H1 (cell line): Measurements from ENCODE around the gene DUS1L. TPM values are rescaled to one million over a fixed set of nuclear protein-coding genes. Genes with fewer than 3 reads are reported as not detected.
A peak's percentile ranks its signal among the peaks of the same experiment; 100 is the strongest.

Experiments
- CTCF ChIA-PET: fragments of 300-600 bp; sonication (Branson Sonifier 250); formaldehyde crosslinking; loops from one replicate; lab custom pipeline; 2021; ENCODE audit not compliant: partially characterized antibody; lab: Charles Lee
- POLR2A ChIA-PET: fragments of 300-600 bp; sonication (Branson Sonifier 250); formaldehyde crosslinking; loops from one replicate; lab custom pipeline; 2021; ENCODE audit warnings: inconsistent platforms; ENCODE audit not compliant: partially characterized antibody; lab: Charles Lee
- DNase-seq, 2 experiments: peaks; one replicate each; pipeline versions ENCODE4 v3.0.0 to v3.0.0-alpha.2; 2010 to 2022; ENCODE audit warnings: low spot score in 2 of 2, low read depth in 1 of 2, mixed read lengths in 1 of 2
- FAIRE-seq: peaks from 2 replicates; lab custom pipeline; 2011; peaks lifted over from hg19 to GRCh38; lab: Jason Lieb, UNC
- H2AFZ ChIP-seq: 2 replicates; pipeline ENCODE4 v1.8.1; 2012; ENCODE audit warnings: low read length, inconsistent platforms
- H2AK5ac ChIP-seq: 2 replicates; pipeline ENCODE4 v1.6.1; 2013; ENCODE audit warnings: low read depth, low read length
- H2BK120ac ChIP-seq: replicated peaks from 2 replicates; pipeline ENCODE3; 2013; ENCODE audit warnings: low read depth, low read length, inconsistent platforms
- H2BK12ac ChIP-seq: 2 replicates; pipeline ENCODE4 v1.6.1; 2013; ENCODE audit warnings: low read depth, low read length
- H2BK15ac ChIP-seq: 2 replicates; pipeline ENCODE4 v1.6.1; 2013; ENCODE audit warnings: low read length
- H2BK20ac ChIP-seq: 2 replicates; pipeline ENCODE4 v1.6.1; 2013; ENCODE audit warnings: low read length
- H2BK5ac ChIP-seq: 2 replicates; pipeline ENCODE4 v1.6.1; 2013; ENCODE audit warnings: low read depth, low read length
- H3K14ac ChIP-seq: 2 replicates; pipeline ENCODE4 v1.6.1; 2013; ENCODE audit warnings: inconsistent platforms; ENCODE audit not compliant: insufficient read length
- H3K18ac ChIP-seq: 2 replicates; pipeline ENCODE4 v1.6.1; 2013; ENCODE audit warnings: low read length; ENCODE audit errors: extremely low read depth
- H3K23ac ChIP-seq: 2 replicates; pipeline ENCODE4 v1.6.1; 2013; ENCODE audit warnings: inconsistent platforms; ENCODE audit not compliant: insufficient read length
- H3K23me2 ChIP-seq: 2 replicates; pipeline ENCODE4 v1.6.1; 2013; ENCODE audit warnings: low read depth, low read length
- H3K27ac ChIP-seq: 2 replicates; pipeline ENCODE4 v1.6.1; 2011; ENCODE audit warnings: low read depth, low read length, inconsistent platforms
- H3K27me3 ChIP-seq, 4 experiments: replicated peaks in 1 of 4; 1 replicate in 1 of 4; 2 replicates in 3 of 4; pipeline versions ENCODE4 v1.6.1 to v1.8.1; 2011 to 2013; ENCODE audit warnings: low read length in 3 of 4, mild to moderate bottlenecking in 3 of 4, inconsistent platforms in 2 of 4, mixed read lengths in 2 of 4, moderate library complexity in 1 of 4; ENCODE audit not compliant: control insufficient read depth in 3 of 4, insufficient read depth in 3 of 4; ENCODE audit errors: extremely low read depth in 1 of 4
- H3K36me3 ChIP-seq, 4 experiments: 2 replicates each; pipeline versions ENCODE4 v1.6.1 to v1.8.1; 2011 to 2013; ENCODE audit warnings: mild to moderate bottlenecking in 4 of 4, low read length in 3 of 4, moderate library complexity in 2 of 4, control low read depth in 1 of 4, inconsistent platforms in 1 of 4; ENCODE audit not compliant: insufficient read depth in 4 of 4, control insufficient read depth in 2 of 4
- H3K4ac ChIP-seq: replicated peaks from 2 replicates; pipeline ENCODE3; 2013; ENCODE audit warnings: low read length, low read depth, mixed read lengths, inconsistent platforms; ENCODE audit not compliant: insufficient read length
- H3K4me1 ChIP-seq, 4 experiments: replicated peaks in 1 of 4; 1 replicate in 1 of 4; 2 replicates in 3 of 4; pipeline versions ENCODE4 v1.6.1 to v1.8.1; 2011 to 2013; ENCODE audit warnings: low read length in 3 of 4, inconsistent platforms in 2 of 4, mixed read lengths in 1 of 4; ENCODE audit not compliant: insufficient read depth in 4 of 4, control insufficient read depth in 3 of 4
- H3K4me2 ChIP-seq, 2 experiments: 2 replicates each; pipeline versions ENCODE4 v1.6.1 to v1.8.1; 2011 to 2013; ENCODE audit warnings: low read depth in 2 of 2, low read length in 2 of 2, control low read depth in 1 of 2, inconsistent platforms in 1 of 2, mild to moderate bottlenecking in 1 of 2; ENCODE audit not compliant: insufficient read depth in 1 of 2
- H3K4me3 ChIP-seq, 4 experiments: fragments of 200-600, 300-600 bp in 1 of 4; sonication (generic), shearing (Covaris generic), sonication (Bioruptor Twin) in 1 of 4; 2 replicates each; pipeline versions ENCODE4 v1.5.1 to v1.8.1; 2011 to 2016; ENCODE audit warnings: low read length in 4 of 4, low read depth in 3 of 4, control low read depth in 2 of 4, inconsistent platforms in 2 of 4, mild to moderate bottlenecking in 2 of 4, mixed read lengths in 1 of 4, moderate library complexity in 1 of 4; ENCODE audit not compliant: insufficient read depth in 2 of 4; ENCODE audit errors: extremely low read depth in 1 of 4
- H3K56ac ChIP-seq: replicated peaks from 2 replicates; pipeline ENCODE3; 2013; ENCODE audit warnings: low read depth, mild to moderate bottlenecking, mixed read lengths, low read length, inconsistent platforms; ENCODE audit not compliant: insufficient read length
- H3K79me1 ChIP-seq: 2 replicates; pipeline ENCODE4 v1.6.1; 2013; ENCODE audit warnings: low read depth, low read length, control low read depth
- H3K79me2 ChIP-seq, 2 experiments: 2 replicates each; pipeline versions ENCODE4 v1.6.1 to v1.8.1; 2012 to 2013; ENCODE audit warnings: low read length in 2 of 2, mild to moderate bottlenecking in 2 of 2, inconsistent platforms in 1 of 2; ENCODE audit not compliant: insufficient read depth in 2 of 2, control insufficient read depth in 1 of 2
- H3K9ac ChIP-seq, 4 experiments: replicated peaks in 1 of 4; 1 replicate in 1 of 4; 2 replicates in 3 of 4; pipeline versions ENCODE4 v1.6.1 to v1.8.1; 2011 to 2013; ENCODE audit warnings: low read depth in 3 of 4, low read length in 3 of 4, control low read depth in 2 of 4, mild to moderate bottlenecking in 2 of 4, moderate library complexity in 2 of 4, inconsistent platforms in 1 of 4; ENCODE audit errors: extremely low read depth in 1 of 4
- H3K9me3 ChIP-seq, 2 experiments: 2 replicates each; pipeline versions ENCODE4 v1.6.1 to v1.8.1; 2012 to 2013; ENCODE audit warnings: mild to moderate bottlenecking in 2 of 2, moderate library complexity in 2 of 2, control low read depth in 1 of 2, inconsistent platforms in 1 of 2, low read depth in 1 of 2, low read length in 1 of 2, mixed read lengths in 1 of 2; ENCODE audit not compliant: insufficient read depth in 2 of 2
- H4K20me1 ChIP-seq, 2 experiments: replicated peaks in 1 of 2; 2 replicates each; pipeline versions ENCODE3 to v1.8.1; 2011 to 2013; ENCODE audit warnings: inconsistent platforms in 2 of 2, low read length in 2 of 2, mild to moderate bottlenecking in 1 of 2; ENCODE audit not compliant: insufficient read depth in 2 of 2, control insufficient read depth in 1 of 2
- H4K5ac ChIP-seq: 2 replicates; pipeline ENCODE4 v1.6.1; 2013; ENCODE audit warnings: low read length, low read depth, mixed read lengths, inconsistent platforms; ENCODE audit not compliant: insufficient read length
- H4K8ac ChIP-seq: 2 replicates; pipeline ENCODE4 v1.8.0; 2013; ENCODE audit warnings: mild to moderate bottlenecking, moderate library complexity, low read length, inconsistent platforms; ENCODE audit not compliant: insufficient read depth; ENCODE audit errors: extremely low read depth
- H4K91ac ChIP-seq: replicated peaks from 2 replicates; pipeline ENCODE3; 2013; ENCODE audit warnings: low read length, mixed read lengths, inconsistent platforms; ENCODE audit not compliant: insufficient read length
- CBX5 ChIP-seq: fragments of 300-800, 300-1000 bp; sonication (generic); IDR thresholded peaks from 2 replicates; pipeline ENCODE4 v1.7.1; 2016; ENCODE audit warnings: antibody characterized with exemption, low read length, low read depth
- CREB1 ChIP-seq: IDR thresholded peaks from 2 replicates; pipeline ENCODE4 v1.6.1; 2012; ENCODE audit warnings: inconsistent platforms
- EZH2 ChIP-seq: fragments of 200-600 bp; sonication (generic); IDR thresholded peaks from 2 replicates; pipeline ENCODE4 v1.7.1; 2012; ENCODE audit warnings: low read depth, mild to moderate bottlenecking, moderate library complexity, low read length, inconsistent platforms; ENCODE audit not compliant: severe bottlenecking
- GTF2F1 ChIP-seq: IDR thresholded peaks from 2 replicates; pipeline ENCODE4 v1.6.1; 2012; ENCODE audit warnings: low read depth, low read length, improper control_type of control experiment, borderline replicate concordance
- NANOG ChIP-seq: IDR thresholded peaks from 2 replicates; pipeline ENCODE4 v1.6.1; 2011; ENCODE audit warnings: low read length, low read depth, mild to moderate bottlenecking, inconsistent platforms; ENCODE audit not compliant: insufficient read depth, poor library complexity, severe bottlenecking
- NRF1 ChIP-seq: IDR thresholded peaks from 2 replicates; pipeline ENCODE4 v1.6.1; 2011; ENCODE audit warnings: mild to moderate bottlenecking, low read depth, low read length, improper control_type of control experiment
- RFX5 ChIP-seq: IDR thresholded peaks from 2 replicates; pipeline ENCODE4 v1.6.1; 2011; ENCODE audit warnings: low read depth, low read length, improper control_type of control experiment, borderline replicate concordance
- SIN3A ChIP-seq, 2 experiments: IDR thresholded peaks in 1 of 2; conservative IDR thresholded peaks in 1 of 2; 2 replicates each; pipeline ENCODE4 v1.6.1; 2011 to 2012; ENCODE audit warnings: low read length in 2 of 2, improper control_type of control experiment in 1 of 2, low read depth in 1 of 2, mild to moderate bottlenecking in 1 of 2
- SIX5 ChIP-seq: IDR thresholded peaks from 2 replicates; pipeline ENCODE4 v1.6.1; 2011; ENCODE audit warnings: mild to moderate bottlenecking, low read depth, low read length
- SP2 ChIP-seq: IDR thresholded peaks from 2 replicates; pipeline ENCODE4 v1.6.1; 2012; ENCODE audit warnings: mild to moderate bottlenecking, low read length, inconsistent platforms
- SP4 ChIP-seq: IDR thresholded peaks from 2 replicates; pipeline ENCODE4 v1.6.1; 2012; ENCODE audit warnings: low read length, inconsistent platforms
- SRF ChIP-seq: IDR thresholded peaks from 2 replicates; pipeline ENCODE4 v1.6.1; 2011; ENCODE audit warnings: mild to moderate bottlenecking, low read depth, low read length, moderate library complexity
- YY1 ChIP-seq: IDR thresholded peaks from 2 replicates; pipeline ENCODE4 v1.6.1; 2011; ENCODE audit warnings: low read depth, mild to moderate bottlenecking, low read length
- WGBS, 2 experiments: shearing (Covaris generic) in 1 of 2; methylation state at CpG; one replicate each; pipeline versions ENCODE4 v1.1.6 to v1.1.7; 2013 to 2015; ENCODE audit warnings: low lambda C conversion rate in 2 of 2, mixed read lengths in 2 of 2, inconsistent platforms in 1 of 2, low coverage in 1 of 2, missing lambda C conversion rate in 1 of 2; ENCODE audit not compliant: insufficient replicate concordance in 2 of 2, insufficient coverage in 1 of 2, insufficient read length in 1 of 2; ENCODE audit errors: extremely low coverage in 1 of 2, missing lambda C conversion rate in 1 of 2; 5-methylcytosine and 5-hydroxymethylcytosine counted together
- polyA plus RNA-seq, 7 experiments: library from polyadenylated mRNA; depleted of rRNA in 3 of 7; stranded (reverse) in 5 of 7; unstranded in 2 of 7; fragments of >200 nt in 5 of 7; fragments of 200-250 nt in 2 of 7; gene quantifications; 1 replicate in 5 of 7; 2 replicates in 1 of 7; 4 replicates in 1 of 7; pipeline versions ENCODE4 v1.2.1 to v1.2.3, GENCODE V29; 2011 to 2013; ENCODE audit warnings: missing spikeins in 2 of 7, mixed read lengths in 2 of 7
- total RNA-seq: library from RNA; stranded (reverse); fragmentation: NEBNext Ultra II Directional; extraction: Animal tissue kit (Norgen Biotek cat#: 25700); gene quantifications from 2 replicates; pipeline ENCODE4 v1.2.1, GENCODE V29; 2021

Gene DUS1L
- total and polyA plus RNA-seq, 2 of the 8 experiments (the other 6 are each of a cell fraction or from before 2014, with no cell fraction given): 34.5 to 69.1 TPM

DNA sequence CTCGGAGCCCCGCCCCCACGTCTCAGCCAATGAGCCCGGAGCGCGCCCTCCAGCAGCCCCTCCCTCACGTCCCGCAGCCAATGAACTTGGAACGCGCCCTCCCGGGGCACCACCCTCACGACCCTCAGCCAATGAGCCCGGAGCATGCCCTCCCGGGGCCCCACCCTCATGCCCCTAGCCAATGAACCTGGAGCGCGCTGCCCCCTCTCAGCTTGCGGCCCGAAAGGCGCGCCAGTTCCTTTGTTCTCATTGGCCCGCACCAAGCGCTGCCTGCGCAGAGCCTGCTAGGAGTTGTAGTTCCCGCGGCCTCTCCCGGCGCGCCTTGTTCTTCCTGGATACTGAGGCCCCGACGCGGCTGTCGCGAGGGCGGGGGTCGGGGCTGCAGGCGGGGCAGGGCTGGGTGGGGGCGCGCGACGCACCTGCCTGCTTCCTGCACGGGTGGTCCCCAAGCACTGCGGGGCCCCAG lies 42.6 kb downstream of the DUS1L start, which contains the start of gene LRRC45:
TSS of gene LRRC45 (plus strand) at position 325 of the 466 bp plus-strand sequence. CDS start 339 bp downstream, outside the sequence.
- CTCF ChIA-PET: interaction anchor here (0.7 to 2.0 kb wide), 8 partner anchors 8 to 95 kb away, joined by 3 to 7 read pairs (median 4); partner anchors contain the start of genes MAFG and RAC3
- 0 out of 2 replicates have a peak within 1 kb of the TSS, but pooled peaks have one; percentile 29 for H2BK15ac ChIP-seq
- FAIRE-seq (no peak), DNase-seq (peak; percentile 98 to 99)
- H2BK5ac ChIP-seq: peak within 1 kb of the TSS; percentile 83; the same call in 1 of the 2 replicates
- no peak within 1 kb of the TSS for H2BK12ac ChIP-seq
- H3K18ac ChIP-seq: peak within 1 kb of the TSS; percentile 71
- no peaks in the 10 kb centered on the region; a peak in 1 of 8 replicates for H3K36me3 ChIP-seq
- no peaks in the 10 kb centered on the region for H3K27me3 ChIP-seq
- H3K79me1 ChIP-seq: peaks cover 4% of the 10 kb centered on the region; the same call in 1 of the 2 replicates
- H3K4me2 ChIP-seq: peak within 1 kb of the TSS; percentile 87 to 96
- H3K14ac ChIP-seq: no peak within 1 kb of the TSS
- peak within 1 kb of the TSS; percentile 69 for H4K8ac ChIP-seq
- H2BK20ac ChIP-seq: no peak within 1 kb of the TSS
- no peak within 1 kb of the TSS for H3K23ac ChIP-seq
- H3K9ac ChIP-seq: peak within 1 kb of the TSS; percentile 76 to 80 (median 80)
- peaks cover 0 to 14% (median 8%) of the 10 kb centered on the region in 4 experiments; a peak in 5 of 7 replicates for H3K4me1 ChIP-seq
- H3K23me2 ChIP-seq: peaks cover 12% of the 10 kb centered on the region
- H2BK120ac ChIP-seq: no peak within 1 kb of the TSS
- POLR2A ChIA-PET: interaction anchor here (0.5 to 4.3 kb wide), 21 partner anchors 9 to 356 kb away, joined by 3 to 22 read pairs (median 3); partner anchors contain the start of genes ASPSCR1, CCDC137, DCXR and FASN
- peak within 1 kb of the TSS; percentile 21 for H3K4ac ChIP-seq
- peaks cover 0 to 12% of the 10 kb centered on the region in 2 experiments; a peak in 1 of 4 replicates for H3K79me2 ChIP-seq
- peak within 1 kb of the TSS; percentile 44 for H4K91ac ChIP-seq
- peak within 1 kb of the TSS; percentile 83 to 93 (median 86) for H3K4me3 ChIP-seq
- no peaks in the 10 kb centered on the region for H3K9me3 ChIP-seq
- 0% methylated on average over 25 of the region's 42 CpGs; no CpG with 5 or more reads in 1 of the 2 experiments for WGBS, 2 experiments
- no peak within 1 kb of the TSS; the same call in 1 of the 2 replicates for H2AK5ac ChIP-seq
- no peak within 1 kb of the TSS; the same call in 1 of the 2 replicates for H2AFZ ChIP-seq
- H4K20me1 ChIP-seq: peaks cover 7 to 13% of the 10 kb centered on the region in 2 experiments
- peak within 1 kb of the TSS; percentile 52 for H4K5ac ChIP-seq
- H3K27ac ChIP-seq: peak within 1 kb of the TSS; percentile 46; the same call in 1 of the 2 replicates
- H3K56ac ChIP-seq: peak within 1 kb of the TSS; percentile 84
- TF ChIP-seq SP4 (0 out of 2 replicates have a peak, but pooled peaks have one; percentile 55), CBX5 (no peak), YY1 (no peak), SIN3A (conservative IDR thresholded peaks at IDR 0.05 in 1 of 2, IDR thresholded peaks at IDR 0.05 in 1 of 2; ENCODE audit: low read depth in 1 of 2, low read length in 2 of 2) (0 out of 4 replicates have a peak, but pooled peaks of 1 of the 2 experiments have one; percentile 58), GTF2F1 (no peak), EZH2 (no peak), RFX5 (no peak), SRF (no peak), CREB1 (peak; percentile 65; the same call in 1 of the 2 replicates), NRF1 (peak; percentile 32; the same call in 1 of the 2 replicates), SP2 (peak; percentile 53), SIX5 (peak; percentile 66), NANOG (peak; percentile 41)
